Fibroblast of skin of right biceps (primary cell): Measurements from ENCODE around the gene EIF2A.

Experiments used
- DNase-seq: peaks from one replicate; pipeline ENCODE4 v3.0.0-alpha.2; 2013

Gene EIF2A

DNA sequence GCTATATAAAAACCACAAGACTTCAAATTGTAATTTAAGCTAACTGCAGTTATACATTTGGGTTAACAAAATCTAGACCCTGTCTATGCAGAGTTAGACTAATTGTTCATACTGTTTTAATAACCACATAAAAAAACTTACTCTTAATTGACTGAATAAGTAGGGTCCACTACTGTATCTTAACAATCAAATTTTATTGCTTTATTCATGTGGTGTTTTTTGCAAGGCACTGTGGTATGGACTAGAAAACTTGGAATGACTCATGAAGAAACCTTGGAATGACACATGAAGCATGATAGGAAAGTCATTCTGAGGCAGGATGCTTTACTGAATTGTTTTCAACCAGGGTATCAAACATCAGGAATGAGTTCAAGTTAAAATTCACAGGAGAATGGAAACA, 2.5 kb upstream of the EIF2A start:
- DNase-seq, result peak; percentile 78

- no peak for DNase-seq
These were observed 1.9 kb upstream of the EIF2A start for GRCh38 chr3:150544726-150545125.

DNA sequence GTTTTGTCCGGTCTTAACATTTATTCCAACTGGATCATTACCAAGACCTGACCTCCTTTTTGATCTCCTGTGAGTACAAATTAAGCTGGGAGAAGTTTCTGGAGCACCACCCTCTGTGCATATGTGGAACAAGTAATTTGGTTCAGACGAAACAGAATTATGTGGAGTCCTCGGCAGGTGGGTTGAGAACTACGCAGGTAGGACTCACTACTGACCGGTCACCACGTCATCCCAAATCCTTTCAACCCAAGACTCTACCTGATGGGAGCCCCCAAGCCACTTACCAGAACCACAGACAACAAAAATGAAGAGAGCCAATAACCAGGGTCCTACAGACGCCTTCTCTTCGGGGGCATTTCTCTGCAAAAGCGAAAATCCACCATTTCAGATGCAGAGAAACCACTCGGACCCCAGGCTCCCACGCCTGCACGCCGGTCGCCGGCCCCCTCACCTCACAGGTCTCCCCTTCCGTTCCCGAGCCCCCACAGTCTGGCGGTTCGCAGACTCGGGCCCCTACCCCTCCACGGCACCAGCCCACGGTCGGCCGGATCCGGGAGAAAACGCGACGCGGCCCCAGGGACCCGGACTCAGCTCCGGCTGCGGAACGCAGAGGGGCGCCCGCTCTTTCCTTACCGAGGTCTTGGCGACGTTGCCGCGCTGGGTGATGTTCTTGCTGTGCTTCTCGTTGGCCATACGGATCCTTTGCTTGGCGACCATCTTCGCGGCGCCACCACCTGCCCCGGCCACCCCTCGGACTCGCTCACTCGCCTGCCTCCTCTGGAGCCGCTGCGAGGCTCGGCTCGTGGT, 965 bp upstream of the EIF2A start:
- DNase-seq, result no peak

GRCh38 chr3:150547045-150547741, 606 bp downstream of the EIF2A start:
- no peak for DNase-seq

GRCh38 chr3:150555859-150556436, 9.4 kb downstream of the EIF2A start:
- DNase-seq, result no peak

- no peak for DNase-seq
These were observed 10.2 kb downstream of the EIF2A start for GRCh38 chr3:150556792-150557191.

- no peak for DNase-seq
These were observed 11.1 kb downstream of the EIF2A start for GRCh38 chr3:150557725-150558124.

- no peak for DNase-seq
These were observed 17.7 kb downstream of the EIF2A start for GRCh38 chr3:150564243-150564642.

DNA sequence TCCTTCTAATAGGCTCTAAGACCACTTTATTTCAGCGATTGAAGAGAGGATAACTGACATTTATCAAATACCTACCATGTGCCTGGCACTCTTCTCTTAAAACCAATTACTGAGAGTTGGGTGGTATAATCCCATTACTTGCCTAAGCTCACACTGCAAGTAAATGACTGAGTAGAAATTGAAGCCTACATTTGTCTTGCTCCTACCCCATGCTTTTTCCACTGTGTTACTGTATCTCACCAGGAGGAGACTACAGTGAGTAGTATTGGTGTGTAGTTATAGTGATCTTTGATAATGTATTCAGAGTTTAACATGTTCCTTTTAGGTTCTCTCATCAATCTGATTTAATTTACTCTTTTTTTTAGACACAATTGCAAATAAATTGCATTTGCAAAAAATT, 20.7 kb downstream of the EIF2A start:
- no peak for DNase-seq

DNA sequence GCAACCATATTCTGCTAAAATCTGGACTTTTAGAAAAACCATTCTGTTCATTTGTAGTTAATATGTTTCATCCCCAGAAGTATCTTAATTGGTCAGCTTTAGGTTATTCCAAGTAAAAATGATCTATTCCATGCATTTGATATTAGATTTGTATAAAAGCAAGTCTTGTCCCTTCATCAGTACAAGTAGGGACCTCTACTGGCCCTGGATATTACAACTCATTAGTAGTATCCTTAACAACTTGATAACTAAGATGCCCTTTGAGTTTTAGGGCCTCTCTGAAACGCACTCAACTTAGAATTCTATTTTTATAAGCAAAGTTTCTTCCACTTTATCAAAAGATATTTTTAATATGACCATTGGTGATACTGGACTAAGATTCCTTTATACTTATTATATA, 31.3 kb downstream of the EIF2A start:
- no peak for DNase-seq

GRCh38 chr3:150581174-150581573, 34.6 kb downstream of the EIF2A start:
- DNase-seq, result no peak

DNA sequence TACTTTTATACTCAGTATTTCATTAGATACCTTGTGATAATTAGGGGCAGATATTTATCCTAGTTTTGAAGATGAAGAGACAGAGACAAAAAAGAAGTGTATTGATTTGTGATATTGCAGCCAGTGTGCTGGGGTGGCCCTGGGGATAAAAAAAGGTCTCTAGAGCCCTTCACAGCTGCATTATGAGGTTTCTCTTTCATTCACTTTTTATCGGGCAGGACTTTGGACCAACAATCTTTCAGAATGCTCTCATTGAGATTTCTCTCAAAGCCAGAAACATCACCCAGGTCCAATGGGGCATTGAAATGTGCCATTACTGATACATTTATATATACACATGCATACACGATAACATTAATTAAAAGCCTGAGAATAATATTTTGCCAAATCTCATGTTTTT, 36.0 kb downstream of the EIF2A start:
- no peak for DNase-seq

DNA sequence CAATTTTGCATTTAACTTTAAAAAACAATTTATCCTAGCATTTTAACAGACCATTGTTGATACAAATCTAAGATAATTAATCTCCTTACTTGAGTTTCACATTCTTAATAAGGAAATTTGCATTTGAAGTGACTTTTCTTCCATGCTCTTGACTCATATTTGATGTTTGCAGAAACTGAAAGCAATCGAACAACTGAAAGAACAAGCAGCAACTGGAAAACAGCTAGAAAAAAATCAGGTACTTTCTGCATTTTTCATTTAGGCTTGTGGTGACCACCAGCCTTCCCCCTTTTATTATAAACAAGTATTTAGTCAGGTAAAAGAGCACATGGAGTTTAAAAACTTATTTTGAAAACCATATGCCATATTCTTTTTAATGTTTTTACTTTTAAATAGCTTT, 36.4 kb downstream of the EIF2A start:
- DNase-seq, result no peak

DNA sequence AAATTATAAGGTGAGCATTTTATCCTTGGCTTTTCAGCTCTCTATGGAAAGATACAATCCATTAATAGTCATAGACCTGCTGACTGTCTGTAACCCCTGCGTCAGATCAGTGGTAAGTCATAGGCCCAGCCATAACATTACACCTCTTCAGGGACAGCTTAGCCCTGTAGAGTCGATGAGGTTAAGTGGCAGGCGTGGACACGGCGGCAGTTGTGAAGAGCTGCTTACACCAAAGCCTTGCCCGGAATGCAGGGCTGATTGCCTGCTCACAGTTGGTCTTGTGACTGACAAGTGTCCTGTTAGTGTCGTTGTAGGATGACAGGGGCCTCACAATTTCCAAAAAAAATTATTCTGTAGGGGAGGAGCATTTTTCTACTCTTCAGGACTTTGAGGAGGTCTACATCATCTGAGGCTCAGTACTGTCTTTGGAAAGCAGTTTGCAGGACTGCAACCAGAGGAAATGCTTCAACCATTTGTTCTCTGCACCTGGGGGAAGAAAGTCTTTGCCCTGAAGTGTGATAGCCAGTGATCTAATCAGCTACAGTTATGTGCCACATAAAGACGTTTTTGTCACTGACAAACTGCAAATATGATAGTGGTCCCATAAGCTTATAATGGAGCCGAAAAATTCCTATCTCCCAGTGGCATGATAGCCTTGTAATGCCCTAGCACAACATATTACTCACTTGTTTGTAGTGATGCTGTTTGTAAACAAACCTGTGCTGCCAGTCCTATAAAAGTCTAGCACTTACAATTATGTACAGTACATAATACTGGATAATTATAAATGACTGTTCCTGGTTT, 41.6 kb downstream of the EIF2A start:
- DNase-seq, result no peak

GRCh38 chr3:150589759-150590158, 43.2 kb downstream of the EIF2A start:
- DNase-seq, result no peak

GRCh38 chr3:150594150-150594549, 47.6 kb downstream of the EIF2A start:
- DNase-seq, result no peak

DNA sequence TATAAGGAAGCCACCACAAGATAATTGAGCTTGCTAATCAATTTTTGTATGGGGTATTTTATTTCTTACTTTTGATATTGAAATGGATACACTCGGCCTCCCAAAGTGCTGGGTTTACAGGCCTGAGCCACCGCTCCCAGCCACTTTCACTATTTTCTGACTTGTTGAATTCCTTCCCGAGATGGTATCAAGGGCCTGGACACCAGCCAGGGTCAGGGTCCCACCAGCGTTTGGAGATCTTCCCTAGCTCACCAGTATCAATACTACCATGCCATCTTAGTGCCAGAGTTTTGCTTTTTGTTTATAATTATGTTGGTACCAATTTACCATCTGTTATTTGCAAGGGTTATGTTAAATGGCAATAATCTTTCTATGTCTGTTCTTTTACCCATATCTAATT, 51.1 kb downstream of the EIF2A start:
- DNase-seq, result no peak

- peak; percentile 84 for DNase-seq
These were observed 53.2 kb downstream of the EIF2A start for GRCh38 chr3:150599611-150600297.

GRCh38 chr3:150600647-150601530, 54.3 kb downstream of the EIF2A start:
- peak; percentile 22 for DNase-seq

DNA sequence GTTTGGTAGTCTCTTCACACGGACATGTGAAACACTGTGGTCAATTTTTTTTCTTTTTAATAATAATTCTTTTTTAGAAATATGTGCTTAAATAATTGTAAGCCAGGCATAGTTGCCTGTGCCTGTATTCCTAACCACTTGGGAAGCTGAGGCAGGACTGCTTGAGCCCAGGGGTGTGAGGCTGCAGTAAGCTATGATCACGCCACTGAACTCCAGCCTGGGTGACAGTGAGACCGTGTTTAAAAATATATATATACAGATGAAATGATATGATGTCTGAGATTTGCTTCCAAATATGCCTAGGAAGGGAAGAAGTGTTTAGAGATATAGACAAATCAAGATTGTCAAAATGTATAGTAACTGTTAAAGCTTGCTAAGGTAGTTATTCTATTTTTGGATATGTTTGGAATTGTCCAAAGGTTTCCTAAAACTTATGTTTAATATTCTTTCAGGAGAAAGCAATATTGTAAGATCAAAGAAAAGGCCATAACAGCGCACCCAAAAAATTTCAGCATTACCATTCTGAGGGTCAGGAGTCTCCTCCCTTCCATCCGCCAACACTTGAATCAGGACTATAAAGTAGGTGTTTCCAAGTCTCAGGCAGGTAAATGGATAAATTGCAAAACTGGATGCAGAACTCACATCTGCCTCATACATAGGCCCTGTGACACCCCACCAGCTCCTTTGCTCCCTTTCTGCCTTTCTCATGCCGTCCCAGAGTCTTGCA, 56.0 kb downstream of the EIF2A start:
- DNase-seq, result no peak
